HG03108 (cell line): ENCODE data around the gene MTHFS.
"Not testable (repeated sequence)": the region's sequence is repeated elsewhere in the genome, so short reads cannot be mapped to it uniquely, and the experiment has no call there.

Experiments
- ATAC-seq: cut with Tn5 transposase; IDR thresholded peaks from one replicate; pipeline ENCODE4 v1.9.1; 2021; ENCODE audit warnings: moderate library complexity; ENCODE audit not compliant: unreplicated experiment

MTHFS gene

GRCh38 chr15:79896634-79897379, at the start of gene MTHFS:
Gene MTHFS (minus strand): TSS chr15:79897014. CDS start chr15:79896988, 26 bp downstream.
- peak; percentile 75 for ATAC-seq

- ATAC-seq, result no peak
Measured at GRCh38 chr15:79944622-79945021, 47.8 kb upstream of the MTHFS start.

- ATAC-seq, result peak; percentile 60
Measured at GRCh38 chr15:79943820-79944219, 47.0 kb upstream of the MTHFS start.

GRCh38 chr15:79942741-79943481, 46.1 kb upstream of the MTHFS start:
- no peak for ATAC-seq

- no peak for ATAC-seq
Measured at GRCh38 chr15:79939399-79939798, 42.6 kb upstream of the MTHFS start.

- no peak for ATAC-seq
Measured at GRCh38 chr15:79938143-79938542, 41.3 kb upstream of the MTHFS start.

- ATAC-seq, result not testable (repeated sequence)
Measured at GRCh38 chr15:79935556-79936201, 38.9 kb upstream of the MTHFS start.

- no peak for ATAC-seq
Measured at GRCh38 chr15:79933231-79933630, 36.4 kb upstream of the MTHFS start.

- ATAC-seq, result no peak
Measured at GRCh38 chr15:79932447-79932846, 35.6 kb upstream of the MTHFS start.

GRCh38 chr15:79930516-79930915, 33.7 kb upstream of the MTHFS start:
- no peak for ATAC-seq

GRCh38 chr15:79929412-79929811, 32.6 kb upstream of the MTHFS start:
- ATAC-seq, result no peak

- not testable (repeated sequence) for ATAC-seq
Measured at GRCh38 chr15:79926116-79926515, 29.3 kb upstream of the MTHFS start.

GRCh38 chr15:79924379-79924778, 27.6 kb upstream of the MTHFS start:
- no peak for ATAC-seq

GRCh38 chr15:79923515-79924169, 26.8 kb upstream of the MTHFS start:
- peak; percentile 97 for ATAC-seq

GRCh38 chr15:79923079-79923514, 26.3 kb upstream of the MTHFS start:
- peak; percentile 18 for ATAC-seq

GRCh38 chr15:79922512-79923078, 25.8 kb upstream of the MTHFS start:
- ATAC-seq, result peak; percentile 1

- ATAC-seq, result no peak
Measured at GRCh38 chr15:79919749-79920511, 23.1 kb upstream of the MTHFS start.

GRCh38 chr15:79919090-79919748, 22.4 kb upstream of the MTHFS start:
- no peak for ATAC-seq

GRCh38 chr15:79918278-79918677, 21.5 kb upstream of the MTHFS start:
- ATAC-seq, result no peak
